Suprapubic skin (tissue), 3 donors: Measurements from ENCODE around the gene COL3A1.

Experiments used
- CTCF ChIP-seq, 2 donors: fragments of 200-600 bp in 1 of 2; fragments of 450-650 bp in 1 of 2; sonication (generic) in 1 of 2; IDR thresholded peaks; one replicate each; pipeline ENCODE4 v1.5.1; 2016 to 2019; ENCODE audit warnings: antibody characterized with exemption in 2 of 2, mild to moderate bottlenecking in 1 of 2, moderate library complexity in 1 of 2
- POLR2AphosphoS5 ChIP-seq, 3 donors: sonication (generic); formaldehyde crosslinking; IDR thresholded peaks; one replicate each; pipeline ENCODE4 v1.6.1; 2017; ENCODE audit warnings: antibody characterized with exemption in 3 of 3

- TF ChIP-seq CTCF (IDR thresholded peaks at IDR 0.05) (no peak), POLR2AphosphoS5 (IDR thresholded peaks at IDR 0.05) (no peak)
Measured at GRCh38 chr2:189045836-189046235, 71.7 kb downstream of the COL3A1 start.
